ENCODE results near the gene SYS1.
A peak's percentile ranks its signal among the peaks of the same experiment; 100 is the strongest.

SYS1 gene

DNA sequence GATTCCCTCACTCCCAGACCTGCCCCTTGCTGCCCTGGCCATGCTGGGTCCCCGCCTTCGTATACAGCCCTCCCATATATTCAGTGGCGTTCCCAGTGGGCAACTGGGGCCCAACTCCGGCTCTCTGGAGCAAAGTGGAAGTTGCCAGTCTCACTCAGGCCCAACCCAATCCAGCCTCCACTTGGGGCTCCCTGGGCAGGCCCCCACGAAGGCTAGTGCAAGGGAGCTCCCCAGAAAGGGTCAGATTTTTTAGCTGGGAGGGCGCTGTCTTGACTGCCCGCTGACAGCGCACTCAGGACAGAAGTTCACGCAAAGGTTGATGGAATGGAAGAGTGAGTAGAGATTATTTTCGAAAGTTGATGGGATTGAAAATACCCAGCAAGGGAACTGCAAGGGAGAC, 9.3 kb downstream of the SYS1 start:
- Histone ChIP-seq H3K18ac (ENCODE audit: low read length) (no peak overlapping the region), H3K14ac (ENCODE audit: low read length) (no peak overlapping the region), H4K91ac (ENCODE audit: low read depth, low read length) (no peak overlapping the region), H4K8ac (ENCODE audit: low read depth, low read length) (no peak overlapping the region), H3K4me2 (ENCODE audit: low read length) (no peak overlapping the region), H3K4me1 (ENCODE audit: control insufficient read depth in 1 of 2, insufficient read depth in 2 of 2, low read length in 2 of 2) (peaks cover 3 to 6% of the 10 kb centered on the region in 2 experiments), H2BK120ac (ENCODE audit: insufficient read depth, low read length, poor library complexity) (no peak overlapping the region), H3K4me3 (ENCODE audit: low read depth, low read length) (no peak overlapping the region), H2AK5ac (ENCODE audit: low read length) (no peak overlapping the region), H4K12ac (ENCODE audit: low read depth, low read length) (no peak overlapping the region), H3K79me2 (ENCODE audit: control insufficient read depth, insufficient read depth, low read length, poor library complexity) (no peaks in the 10 kb centered on the region), H3K27me3 (ENCODE audit: insufficient read depth, low read length) (no peaks in the 10 kb centered on the region), H3K9me3 (ENCODE audit: insufficient read depth, low read depth, low read length) (no peaks in the 10 kb centered on the region), H2BK12ac (ENCODE audit: low read length) (no peak overlapping the region), H2AFZ (ENCODE audit: insufficient read depth, low read length, poor library complexity) (no peak overlapping the region), H3K79me1 (ENCODE audit: low read length) (no peaks in the 10 kb centered on the region), H3K23ac (ENCODE audit: low read length) (no peak overlapping the region), H2BK5ac (ENCODE audit: low read depth, low read length, poor library complexity) (no peak overlapping the region), H3K27ac (ENCODE audit: low read depth, low read length) (no peak overlapping the region), H3K4ac (ENCODE audit: low read depth, low read length) (no peak overlapping the region), H3K36me3 (ENCODE audit: control insufficient read depth in 1 of 2, insufficient read depth in 2 of 2, low read length in 2 of 2) (peaks cover 14 to 20% of the 10 kb centered on the region in 2 experiments), H3K9ac (ENCODE audit: low read length) (no peak overlapping the region)
- WGBS (ENCODE audit: extremely low coverage, insufficient coverage, insufficient read length): no CpG with 5 or more reads among the region's 10 CpGs
- no peak for DNase-seq

DNA sequence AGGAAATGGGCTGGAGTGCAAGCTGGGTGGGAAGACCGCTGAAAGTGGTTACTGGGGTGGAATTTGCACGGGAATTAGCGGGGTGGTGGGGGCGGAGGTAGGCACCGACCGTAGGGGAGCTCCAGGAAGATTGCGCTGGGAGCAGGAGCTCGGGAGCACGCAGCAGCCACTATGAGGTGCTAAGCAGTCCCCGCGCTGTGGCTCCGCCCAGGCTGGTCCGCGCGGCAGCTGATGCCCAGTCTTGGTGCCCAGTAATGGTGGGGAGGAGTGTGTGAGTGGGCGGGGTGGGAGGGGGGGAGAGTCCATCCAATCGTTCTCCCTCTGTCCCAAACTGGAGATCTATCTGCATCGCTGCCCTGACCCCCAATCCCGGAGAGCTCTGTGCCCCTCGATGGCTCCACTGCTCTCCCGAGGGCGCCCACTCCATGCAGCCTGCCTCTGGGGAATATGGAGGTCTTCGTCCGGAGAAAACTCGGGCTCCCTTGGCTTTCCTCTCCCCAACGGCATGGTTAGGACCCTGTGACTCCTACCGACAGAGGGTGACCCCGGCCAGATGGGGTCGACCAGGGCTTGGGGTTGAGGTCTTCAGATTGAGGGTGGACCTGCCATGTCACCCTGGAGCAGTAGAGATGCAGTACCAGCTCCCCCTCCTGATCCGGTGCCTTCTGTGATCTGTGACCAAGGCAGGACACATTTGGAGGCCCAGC, 9.8 kb downstream of the SYS1 start:
- Histone ChIP-seq H3K4me1 (ENCODE audit: control insufficient read depth in 1 of 2, insufficient read depth in 2 of 2, low read length in 2 of 2) (peaks cover 3 to 6% of the 10 kb centered on the region in 2 experiments), H2AK5ac (ENCODE audit: low read length) (no peak overlapping the region), H3K27ac (ENCODE audit: low read depth, low read length) (no peak overlapping the region), H3K23ac (ENCODE audit: low read length) (no peak overlapping the region), H4K91ac (ENCODE audit: low read depth, low read length) (no peak overlapping the region), H2BK120ac (ENCODE audit: insufficient read depth, low read length, poor library complexity) (no peak overlapping the region), H3K27me3 (ENCODE audit: insufficient read depth, low read length) (no peaks in the 10 kb centered on the region), H3K79me1 (ENCODE audit: low read length) (no peaks in the 10 kb centered on the region), H3K4me3 (ENCODE audit: low read depth, low read length) (no peak overlapping the region), H3K79me2 (ENCODE audit: control insufficient read depth, insufficient read depth, low read length, poor library complexity) (no peaks in the 10 kb centered on the region), H3K18ac (ENCODE audit: low read length) (no peak overlapping the region), H3K9me3 (ENCODE audit: insufficient read depth, low read depth, low read length) (no peaks in the 10 kb centered on the region), H3K4ac (ENCODE audit: low read depth, low read length) (no peak overlapping the region), H3K9ac (ENCODE audit: low read length) (no peak overlapping the region), H2BK12ac (ENCODE audit: low read length) (no peak overlapping the region), H2AFZ (ENCODE audit: insufficient read depth, low read length, poor library complexity) (no peak overlapping the region), H4K8ac (ENCODE audit: low read depth, low read length) (no peak overlapping the region), H3K4me2 (ENCODE audit: low read length) (peak overlapping the region; percentile 58), H3K36me3 (ENCODE audit: control insufficient read depth in 1 of 2, insufficient read depth in 2 of 2, low read length in 2 of 2) (peaks cover 9 to 14% of the 10 kb centered on the region in 2 experiments), H2BK5ac (ENCODE audit: low read depth, low read length, poor library complexity) (no peak overlapping the region), H4K12ac (ENCODE audit: low read depth, low read length) (no peak overlapping the region), H3K14ac (ENCODE audit: low read length) (no peak overlapping the region)
- DNase-seq: no peak
- WGBS (ENCODE audit: extremely low coverage, insufficient coverage, insufficient read length): no CpG with 5 or more reads among the region's 30 CpGs

DNA sequence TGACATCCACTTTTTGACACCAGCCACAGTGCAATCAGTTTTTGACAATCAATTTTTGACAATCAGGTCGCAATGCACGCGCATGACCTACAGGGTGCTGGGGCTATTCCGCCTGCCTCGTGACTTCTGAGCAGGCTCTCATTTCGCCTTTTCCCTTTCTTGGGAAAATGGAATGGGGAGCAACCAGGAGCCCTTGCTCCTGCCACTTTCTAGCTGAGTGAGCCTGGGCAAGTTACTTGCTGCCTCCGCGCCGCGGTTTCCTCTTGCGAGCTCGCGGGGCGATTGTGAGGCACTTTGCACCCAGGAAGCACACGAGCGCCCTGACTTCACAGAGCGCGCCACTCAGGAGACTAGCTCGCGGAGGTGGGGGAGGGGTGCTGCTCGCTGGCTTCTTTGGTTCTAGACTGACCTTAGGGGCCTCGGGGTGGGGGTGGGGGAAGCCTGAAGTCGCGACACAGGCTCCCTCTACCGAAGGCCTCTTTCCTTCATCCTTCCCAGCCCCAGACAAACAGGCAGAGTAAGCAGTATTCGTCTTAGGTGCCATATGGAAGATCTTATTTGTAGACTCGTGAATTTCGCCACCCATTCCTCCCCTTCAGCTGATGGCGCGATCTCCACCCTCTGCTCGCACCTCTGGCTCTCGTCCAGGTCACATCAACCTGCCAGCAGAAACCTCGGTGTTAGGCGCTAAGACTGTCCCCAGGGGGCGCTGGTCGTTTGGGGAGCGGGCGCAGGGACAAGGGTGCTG, 10.6 kb downstream of the SYS1 start:
- DNase-seq: peak; percentile 73 to 90
- Histone ChIP-seq H2AFZ (ENCODE audit: insufficient read depth, low read length, poor library complexity) (no peak overlapping the region), H2BK5ac (ENCODE audit: low read depth, low read length, poor library complexity) (no peak overlapping the region), H2BK12ac (ENCODE audit: low read length) (no peak overlapping the region), H3K23ac (ENCODE audit: low read length) (no peak overlapping the region), H4K91ac (ENCODE audit: low read depth, low read length) (no peak overlapping the region), H3K4ac (ENCODE audit: low read depth, low read length) (no peak overlapping the region), H3K27ac (ENCODE audit: low read depth, low read length) (no peak overlapping the region), H3K14ac (ENCODE audit: low read length) (no peak overlapping the region), H3K79me2 (ENCODE audit: control insufficient read depth, insufficient read depth, low read length, poor library complexity) (no peaks in the 10 kb centered on the region), H4K8ac (ENCODE audit: low read depth, low read length) (no peak overlapping the region), H3K4me2 (ENCODE audit: low read length) (peak overlapping the region; percentile 58), H3K9ac (ENCODE audit: low read length) (no peak overlapping the region), H3K4me1 (ENCODE audit: control insufficient read depth in 1 of 2, insufficient read depth in 2 of 2, low read length in 2 of 2) (peaks cover 3 to 6% of the 10 kb centered on the region in 2 experiments), H2BK120ac (ENCODE audit: insufficient read depth, low read length, poor library complexity) (no peak overlapping the region), H3K27me3 (ENCODE audit: insufficient read depth, low read length) (no peaks in the 10 kb centered on the region), H2AK5ac (ENCODE audit: low read length) (no peak overlapping the region), H4K12ac (ENCODE audit: low read depth, low read length) (no peak overlapping the region), H3K9me3 (ENCODE audit: insufficient read depth, low read depth, low read length) (no peaks in the 10 kb centered on the region), H3K36me3 (ENCODE audit: control insufficient read depth in 1 of 2, insufficient read depth in 2 of 2, low read length in 2 of 2) (peaks cover 7 to 8% of the 10 kb centered on the region in 2 experiments), H3K79me1 (ENCODE audit: low read length) (no peaks in the 10 kb centered on the region), H3K4me3 (ENCODE audit: low read depth, low read length) (no peak overlapping the region), H3K18ac (ENCODE audit: low read length) (no peak overlapping the region)
- no CpG with 5 or more reads among the region's 38 CpGs for WGBS (ENCODE audit: extremely low coverage, insufficient coverage, insufficient read length)

DNA sequence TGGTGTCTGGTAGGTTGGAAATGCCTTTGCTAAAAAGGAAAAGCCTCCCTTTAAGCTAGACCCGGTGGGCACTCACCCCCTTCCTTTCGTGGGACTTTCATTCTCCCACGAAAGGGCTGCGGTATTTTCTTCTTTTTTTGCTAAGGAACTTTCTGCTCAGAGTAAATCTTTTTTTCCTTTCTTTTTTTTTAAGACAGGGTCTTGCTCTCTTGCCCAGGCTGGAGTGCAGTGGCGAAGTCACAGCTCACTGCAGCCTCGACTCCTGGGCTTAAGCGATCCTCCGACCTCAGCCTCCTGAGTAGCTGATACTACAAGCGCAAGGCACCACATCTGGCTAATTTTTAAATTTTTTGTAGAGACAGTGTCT, 11.1 kb downstream of the SYS1 start:
- Histone ChIP-seq H3K79me2 (ENCODE audit: control insufficient read depth, insufficient read depth, low read length, poor library complexity) (no peaks in the 10 kb centered on the region), H3K4ac (ENCODE audit: low read depth, low read length) (no peak overlapping the region), H4K91ac (ENCODE audit: low read depth, low read length) (no peak overlapping the region), H2BK120ac (ENCODE audit: insufficient read depth, low read length, poor library complexity) (no peak overlapping the region), H3K4me2 (ENCODE audit: low read length) (peak overlapping the region; percentile 58), H3K23ac (ENCODE audit: low read length) (no peak overlapping the region), H4K12ac (ENCODE audit: low read depth, low read length) (no peak overlapping the region), H3K27me3 (ENCODE audit: insufficient read depth, low read length) (no peaks in the 10 kb centered on the region), H3K4me3 (ENCODE audit: low read depth, low read length) (no peak overlapping the region), H2BK5ac (ENCODE audit: low read depth, low read length, poor library complexity) (no peak overlapping the region), H2BK12ac (ENCODE audit: low read length) (no peak overlapping the region), H3K27ac (ENCODE audit: low read depth, low read length) (no peak overlapping the region), H4K8ac (ENCODE audit: low read depth, low read length) (no peak overlapping the region), H3K14ac (ENCODE audit: low read length) (no peak overlapping the region), H3K4me1 (ENCODE audit: control insufficient read depth in 1 of 2, insufficient read depth in 2 of 2, low read length in 2 of 2) (peaks cover 3 to 6% of the 10 kb centered on the region in 2 experiments), H2AK5ac (ENCODE audit: low read length) (no peak overlapping the region), H3K18ac (ENCODE audit: low read length) (no peak overlapping the region), H2AFZ (ENCODE audit: insufficient read depth, low read length, poor library complexity) (no peak overlapping the region), H3K79me1 (ENCODE audit: low read length) (no peaks in the 10 kb centered on the region), H3K36me3 (ENCODE audit: control insufficient read depth in 1 of 2, insufficient read depth in 2 of 2, low read length in 2 of 2) (peaks cover 4 to 8% of the 10 kb centered on the region in 2 experiments), H3K9ac (ENCODE audit: low read length) (no peak overlapping the region), H3K9me3 (ENCODE audit: insufficient read depth, low read depth, low read length) (no peaks in the 10 kb centered on the region)
- no peak for DNase-seq
- WGBS (ENCODE audit: extremely low coverage, insufficient coverage, insufficient read length): no CpG with 5 or more reads among the region's 9 CpGs

Measured in trophoblast cell (in vitro differentiated cells and primary cell).